MCF 10A (cell line): ENCODE data around the gene GNG13. TPM values are rescaled to one million over a fixed set of nuclear protein-coding genes. Genes with fewer than 3 reads are reported as not detected.

Experiments
- BruUV-seq: library from RNA; stranded (reverse); fragments of 400-500 nt; replicated peaks from 2 replicates; lab custom pipeline; 2021; lab: Mats Ljungman, UMichigan
- CTCF ChIA-PET: fragments of 300-600 bp; sonication (Branson Sonifier 250); formaldehyde crosslinking; extraction: SDS; loops from one replicate; lab custom pipeline; 2021; ENCODE audit warnings: antibody characterized with exemption, inconsistent platforms; lab: Yijun Ruan, JAX
- POLR2A ChIA-PET: fragments of 300-600, 350-650 bp; sonication (Branson Sonifier 250); formaldehyde crosslinking; extraction: SDS; loops from one replicate; lab custom pipeline; 2020; ENCODE audit warnings: antibody characterized with exemption, inconsistent platforms; lab: Yijun Ruan, JAX
- DNase-seq: peaks from one replicate; pipeline ENCODE4 v3.0.0-alpha.2; 2018; ENCODE audit not compliant: unreplicated experiment
- H3K27ac Mint-ChIP-seq: one replicate; pipeline ENCODE4 v1.8.0; 2022; ENCODE audit warnings: mild to moderate bottlenecking, low read depth, mixed read lengths; ENCODE audit not compliant: unreplicated experiment
- H3K27me3 Mint-ChIP-seq: one replicate; pipeline ENCODE4 v1.8.0; 2022; ENCODE audit warnings: mixed read lengths; ENCODE audit not compliant: insufficient read depth, unreplicated experiment
- H3K36me3 Mint-ChIP-seq: one replicate; pipeline ENCODE4 v1.8.0; 2022; ENCODE audit warnings: mild to moderate bottlenecking, moderate library complexity, mixed read lengths; ENCODE audit not compliant: insufficient read depth, unreplicated experiment
- H3K4me1 Mint-ChIP-seq: one replicate; pipeline ENCODE4 v1.8.0; 2022; ENCODE audit warnings: mixed read lengths; ENCODE audit not compliant: insufficient read depth, unreplicated experiment
- H3K4me3 Mint-ChIP-seq: one replicate; pipeline ENCODE4 v1.8.0; 2022; ENCODE audit warnings: mild to moderate bottlenecking, moderate library complexity, mixed read lengths; ENCODE audit not compliant: unreplicated experiment
- H3K9me3 Mint-ChIP-seq: one replicate; pipeline ENCODE4 v1.8.0; 2022; ENCODE audit warnings: mixed read lengths; ENCODE audit not compliant: unreplicated experiment
- intact Hi-C: fragments of 100-400 bp; cut with micrococcal nuclease; formaldehyde crosslinking; loops from 2 replicates; pipeline ENCODE4 v1.14.1; 2022
- total RNA-seq: library from RNA; stranded (reverse); gene quantifications from 2 replicates; pipeline ENCODE4 v1.2.3, GENCODE V29; 2022
- TF ChIP-seq, protein P1 (sequence below): fragments of 200-600 bp; IDR thresholded peaks from one replicate; pipeline ENCODE4 v1.8.0; 2022; ENCODE audit warnings: antibody characterized with exemption, mild to moderate bottlenecking; ENCODE audit not compliant: unreplicated experiment

The GNG13 gene
- total RNA-seq, 1 experiment from 2014 or later = not detected

DNA sequence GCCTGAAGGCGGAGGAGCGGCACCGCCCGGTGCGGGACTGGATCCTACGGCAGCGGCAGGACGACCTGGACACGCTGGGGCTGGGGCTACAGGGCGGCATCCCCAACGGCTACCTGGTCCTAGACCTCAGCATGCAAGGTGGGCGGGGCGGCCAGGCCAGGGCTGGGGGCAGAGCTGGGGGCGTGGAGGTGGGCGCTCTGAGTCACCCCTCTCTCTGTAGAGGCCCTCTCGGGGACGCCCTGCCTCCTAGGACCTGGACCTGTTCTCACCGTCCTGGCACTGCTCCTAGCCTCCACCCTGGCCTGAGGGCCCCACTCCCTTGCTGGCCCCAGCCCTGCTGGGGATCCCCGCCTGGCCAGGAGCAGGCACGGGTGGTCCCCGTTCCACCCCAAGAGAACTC, 32.1 kb downstream of the GNG13 start:
- CTCF ChIA-PET = no interaction called here
- H3K4me1 Mint-ChIP-seq = no peaks in the 10 kb centered on the region
- TF ChIP-seq, protein P1, sequence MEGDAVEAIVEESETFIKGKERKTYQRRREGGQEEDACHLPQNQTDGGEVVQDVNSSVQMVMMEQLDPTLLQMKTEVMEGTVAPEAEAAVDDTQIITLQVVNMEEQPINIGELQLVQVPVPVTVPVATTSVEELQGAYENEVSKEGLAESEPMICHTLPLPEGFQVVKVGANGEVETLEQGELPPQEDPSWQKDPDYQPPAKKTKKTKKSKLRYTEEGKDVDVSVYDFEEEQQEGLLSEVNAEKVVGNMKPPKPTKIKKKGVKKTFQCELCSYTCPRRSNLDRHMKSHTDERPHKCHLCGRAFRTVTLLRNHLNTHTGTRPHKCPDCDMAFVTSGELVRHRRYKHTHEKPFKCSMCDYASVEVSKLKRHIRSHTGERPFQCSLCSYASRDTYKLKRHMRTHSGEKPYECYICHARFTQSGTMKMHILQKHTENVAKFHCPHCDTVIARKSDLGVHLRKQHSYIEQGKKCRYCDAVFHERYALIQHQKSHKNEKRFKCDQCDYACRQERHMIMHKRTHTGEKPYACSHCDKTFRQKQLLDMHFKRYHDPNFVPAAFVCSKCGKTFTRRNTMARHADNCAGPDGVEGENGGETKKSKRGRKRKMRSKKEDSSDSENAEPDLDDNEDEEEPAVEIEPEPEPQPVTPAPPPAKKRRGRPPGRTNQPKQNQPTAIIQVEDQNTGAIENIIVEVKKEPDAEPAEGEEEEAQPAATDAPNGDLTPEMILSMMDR = no peak
- H3K4me3 Mint-ChIP-seq = no peak overlapping the region
- no peaks in the 10 kb centered on the region for H3K9me3 Mint-ChIP-seq
- BruUV-seq = no TSS peak
- H3K27ac Mint-ChIP-seq = no peak overlapping the region
- DNase-seq = no peak
- H3K27me3 Mint-ChIP-seq = no peaks in the 10 kb centered on the region
- intact Hi-C loops = no loop called here
- POLR2A ChIA-PET = interaction anchor here (0.6 kb wide), 1 partner anchor 42 kb away, joined by 4 read pairs; the partner anchor contains the start of gene CCDC78
- H3K36me3 Mint-ChIP-seq = no peaks in the 10 kb centered on the region

DNA sequence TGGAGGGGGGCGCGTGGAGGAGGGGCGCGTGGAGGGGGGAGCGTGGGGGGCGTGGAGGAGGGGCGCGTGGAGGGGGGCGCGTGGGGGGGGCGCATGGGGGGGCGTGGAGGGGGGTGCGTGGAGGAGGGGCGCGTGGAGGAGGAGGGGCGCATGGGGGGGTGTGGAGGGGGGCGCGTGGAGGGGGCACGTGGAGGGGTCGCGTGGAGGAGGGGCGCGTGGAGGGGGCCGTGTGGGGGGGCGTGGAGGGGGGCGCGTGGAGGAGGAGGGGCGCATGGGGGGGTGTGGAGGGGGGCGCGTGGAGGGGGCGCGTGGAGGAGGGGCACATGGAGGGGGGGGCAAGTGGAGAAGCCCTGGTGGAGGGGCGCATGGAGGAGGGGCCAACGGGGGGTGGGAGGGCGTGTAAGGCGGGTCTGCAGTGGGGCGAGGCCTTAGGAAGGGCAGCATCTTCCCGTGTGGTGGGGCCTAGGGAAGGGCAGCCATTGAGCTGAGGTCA, 32.7 kb downstream of the GNG13 start:
- Mint-ChIP-seq H3K9me3 (no peaks in the 10 kb centered on the region), H3K4me1 (no peaks in the 10 kb centered on the region), H3K36me3 (no peaks in the 10 kb centered on the region), H3K27me3 (no peaks in the 10 kb centered on the region), H3K4me3 (no peak overlapping the region), H3K27ac (no peak overlapping the region)
- ChIA-PET POLR2A (no interaction called here), CTCF (no interaction called here)
- intact Hi-C loops = no loop called here
- TF ChIP-seq, protein P1 = no peak
- DNase-seq = no peak
- BruUV-seq = no TSS peak

DNA sequence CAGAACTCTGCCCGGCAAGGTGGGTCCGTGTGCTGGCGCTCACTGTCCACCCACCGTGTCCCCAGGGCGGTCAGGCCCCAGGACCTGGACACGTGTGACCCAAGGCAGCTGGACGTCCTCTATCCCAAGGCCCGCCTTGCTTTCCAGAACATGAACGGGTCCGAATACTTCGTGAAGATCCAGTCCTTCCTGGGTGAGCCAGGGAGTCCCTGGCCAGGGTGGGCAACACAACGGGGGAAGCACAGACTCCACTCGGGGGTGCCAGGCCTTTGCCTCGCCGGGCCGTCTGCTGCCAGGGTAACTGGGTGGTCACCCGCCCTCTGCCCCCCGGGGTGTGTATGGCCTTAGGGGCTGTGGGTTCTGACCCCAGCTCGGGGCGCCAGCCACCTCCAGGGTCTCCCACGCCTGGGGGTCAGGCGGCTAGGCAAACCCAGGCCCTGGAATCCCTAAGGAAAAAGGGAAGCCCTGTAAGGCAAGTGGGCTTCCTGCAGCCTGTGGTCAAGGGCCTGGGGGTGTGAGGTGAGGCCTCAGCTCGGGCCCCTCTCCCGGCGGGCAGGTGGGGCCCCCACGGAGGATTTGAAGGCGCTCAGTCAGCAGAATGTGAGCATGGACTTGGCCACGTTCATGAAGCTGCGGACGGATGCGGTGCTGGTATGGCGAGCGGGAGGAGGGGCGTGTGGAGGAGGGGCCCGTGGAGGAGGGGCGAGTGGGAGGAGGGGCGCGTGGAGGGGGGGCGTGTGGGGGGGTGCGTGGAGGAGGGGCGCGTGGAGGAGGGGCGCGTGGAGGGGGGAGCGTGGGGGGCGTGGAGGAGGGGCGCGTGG, 33.5 kb downstream of the GNG13 start:
- DNase-seq = no peak
- H3K9me3 Mint-ChIP-seq = no peaks in the 10 kb centered on the region

More for the DNA sequence above, 33.5 kb downstream of the GNG13 start:
- ChIA-PET POLR2A (no interaction called here), CTCF (no interaction called here)
- H3K36me3 Mint-ChIP-seq = no peaks in the 10 kb centered on the region
- intact Hi-C loops = no loop called here
- H3K27me3 Mint-ChIP-seq = no peaks in the 10 kb centered on the region
- H3K4me1 Mint-ChIP-seq = no peaks in the 10 kb centered on the region
- H3K27ac Mint-ChIP-seq = no peak overlapping the region
- TF ChIP-seq, protein P1 = no peak
- no TSS peak for BruUV-seq
- H3K4me3 Mint-ChIP-seq = no peak overlapping the region
